WTC11 (cell line): ENCODE data around the gene BCAS3.

Experiments used
- ESRRA ChIP-seq: sonication (generic); formaldehyde crosslinking; IDR thresholded peaks from 2 replicates; pipeline ENCODE4 v1.8.1; 2022; ENCODE audit warnings: mild to moderate bottlenecking, missing genetic modification reagents, borderline replicate concordance
- NR3C1 ChIP-seq: sonication (generic); formaldehyde crosslinking; conservative IDR thresholded peaks from 2 replicates; pipeline ENCODE4 v1.8.1; 2023; ENCODE audit warnings: low read depth, mild to moderate bottlenecking, missing genetic modification reagents
- SMAD3 ChIP-seq: sonication (generic); formaldehyde crosslinking; IDR thresholded peaks from 2 replicates; pipeline ENCODE4 v1.8.0; 2022; ENCODE audit warnings: missing genetic modification reagents, mild to moderate bottlenecking, borderline replicate concordance
- TF ChIP-seq, protein P1 (sequence below): sonication (generic); formaldehyde crosslinking; IDR thresholded peaks from 2 replicates; pipeline ENCODE4 v1.8.0; 2022; ENCODE audit warnings: mild to moderate bottlenecking, missing genetic modification reagents
- TF ChIP-seq, protein P2 (sequence below): fragments of 200-600 bp; IDR thresholded peaks from 2 replicates; pipeline ENCODE4 v1.8.0; 2022; ENCODE audit warnings: antibody characterized with exemption
- TF ChIP-seq, protein P3 (sequence below): fragments of 250-450 bp; sonication (Bioruptor Pico); IDR thresholded peaks from 2 replicates; pipeline ENCODE4 v1.9.0; 2021; ENCODE audit warnings: mild to moderate bottlenecking, borderline replicate concordance
- TF ChIP-seq, protein P4 (sequence below): sonication (generic); formaldehyde crosslinking; IDR thresholded peaks from 2 replicates; pipeline ENCODE4 v1.8.1; 2023; ENCODE audit warnings: mild to moderate bottlenecking, missing genetic modification reagents, moderate library complexity
- TF ChIP-seq, protein P5 (sequence below): sonication (generic); formaldehyde crosslinking; IDR thresholded peaks from 2 replicates; pipeline ENCODE4 v1.8.1; 2022; ENCODE audit warnings: missing genetic modification reagents, borderline replicate concordance
- TF ChIP-seq, protein P6 (sequence below): sonication (generic); formaldehyde crosslinking; IDR thresholded peaks from 2 replicates; pipeline ENCODE4 v1.8.1; 2022; ENCODE audit warnings: low read depth, mild to moderate bottlenecking, moderate library complexity, missing genetic modification reagents, borderline replicate concordance
- TF ChIP-seq, protein P7 (sequence below): sonication (generic); formaldehyde crosslinking; IDR thresholded peaks from 2 replicates; pipeline ENCODE4 v1.8.0; 2023; ENCODE audit warnings: missing genetic modification reagents

DNA sequence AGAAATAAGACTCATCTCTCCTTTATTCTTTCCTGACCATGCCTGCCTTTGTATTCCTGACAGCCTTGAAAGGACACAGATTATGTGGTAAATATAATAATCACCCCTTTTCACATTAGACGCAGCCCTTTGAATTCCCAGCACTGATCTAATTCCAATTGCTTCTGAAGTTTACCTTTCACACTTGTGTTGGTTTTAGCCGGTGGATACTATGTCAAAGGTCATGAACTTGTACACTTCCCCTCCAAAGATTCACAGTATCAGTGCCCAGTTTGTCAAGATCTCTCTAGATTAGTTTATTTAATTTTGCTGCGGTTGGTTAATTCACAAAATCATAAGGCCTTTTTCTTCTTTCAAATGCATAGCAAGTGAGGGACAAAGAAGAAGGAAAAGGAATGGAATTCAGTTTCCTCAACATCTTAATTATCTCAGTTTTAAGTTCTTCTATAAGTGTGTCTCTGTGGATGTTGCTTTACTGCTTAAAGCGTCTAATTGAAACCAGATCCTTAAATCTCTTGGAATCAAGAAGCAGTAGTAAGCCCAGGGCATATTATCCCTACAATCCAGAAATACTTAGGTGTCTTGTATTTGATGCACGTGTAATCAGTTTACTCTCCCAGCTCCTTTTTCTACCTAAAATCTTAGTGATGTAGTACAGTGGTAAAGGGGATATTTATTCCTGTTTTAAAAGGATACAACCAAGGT is 547.7 kb downstream of the BCAS3 start:
- TF ChIP-seq SMAD3 (no peak), NR3C1 (CRISPR knock-in tag) (no peak), ESRRA (CRISPR knock-in tag) (no peak)
- TF ChIP-seq, protein P1, sequence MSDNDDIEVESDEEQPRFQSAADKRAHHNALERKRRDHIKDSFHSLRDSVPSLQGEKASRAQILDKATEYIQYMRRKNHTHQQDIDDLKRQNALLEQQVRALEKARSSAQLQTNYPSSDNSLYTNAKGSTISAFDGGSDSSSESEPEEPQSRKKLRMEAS (CRISPR knock-in tag): no peak
- TF ChIP-seq, protein P2, sequence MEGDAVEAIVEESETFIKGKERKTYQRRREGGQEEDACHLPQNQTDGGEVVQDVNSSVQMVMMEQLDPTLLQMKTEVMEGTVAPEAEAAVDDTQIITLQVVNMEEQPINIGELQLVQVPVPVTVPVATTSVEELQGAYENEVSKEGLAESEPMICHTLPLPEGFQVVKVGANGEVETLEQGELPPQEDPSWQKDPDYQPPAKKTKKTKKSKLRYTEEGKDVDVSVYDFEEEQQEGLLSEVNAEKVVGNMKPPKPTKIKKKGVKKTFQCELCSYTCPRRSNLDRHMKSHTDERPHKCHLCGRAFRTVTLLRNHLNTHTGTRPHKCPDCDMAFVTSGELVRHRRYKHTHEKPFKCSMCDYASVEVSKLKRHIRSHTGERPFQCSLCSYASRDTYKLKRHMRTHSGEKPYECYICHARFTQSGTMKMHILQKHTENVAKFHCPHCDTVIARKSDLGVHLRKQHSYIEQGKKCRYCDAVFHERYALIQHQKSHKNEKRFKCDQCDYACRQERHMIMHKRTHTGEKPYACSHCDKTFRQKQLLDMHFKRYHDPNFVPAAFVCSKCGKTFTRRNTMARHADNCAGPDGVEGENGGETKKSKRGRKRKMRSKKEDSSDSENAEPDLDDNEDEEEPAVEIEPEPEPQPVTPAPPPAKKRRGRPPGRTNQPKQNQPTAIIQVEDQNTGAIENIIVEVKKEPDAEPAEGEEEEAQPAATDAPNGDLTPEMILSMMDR: no peak
- TF ChIP-seq, protein P3, sequence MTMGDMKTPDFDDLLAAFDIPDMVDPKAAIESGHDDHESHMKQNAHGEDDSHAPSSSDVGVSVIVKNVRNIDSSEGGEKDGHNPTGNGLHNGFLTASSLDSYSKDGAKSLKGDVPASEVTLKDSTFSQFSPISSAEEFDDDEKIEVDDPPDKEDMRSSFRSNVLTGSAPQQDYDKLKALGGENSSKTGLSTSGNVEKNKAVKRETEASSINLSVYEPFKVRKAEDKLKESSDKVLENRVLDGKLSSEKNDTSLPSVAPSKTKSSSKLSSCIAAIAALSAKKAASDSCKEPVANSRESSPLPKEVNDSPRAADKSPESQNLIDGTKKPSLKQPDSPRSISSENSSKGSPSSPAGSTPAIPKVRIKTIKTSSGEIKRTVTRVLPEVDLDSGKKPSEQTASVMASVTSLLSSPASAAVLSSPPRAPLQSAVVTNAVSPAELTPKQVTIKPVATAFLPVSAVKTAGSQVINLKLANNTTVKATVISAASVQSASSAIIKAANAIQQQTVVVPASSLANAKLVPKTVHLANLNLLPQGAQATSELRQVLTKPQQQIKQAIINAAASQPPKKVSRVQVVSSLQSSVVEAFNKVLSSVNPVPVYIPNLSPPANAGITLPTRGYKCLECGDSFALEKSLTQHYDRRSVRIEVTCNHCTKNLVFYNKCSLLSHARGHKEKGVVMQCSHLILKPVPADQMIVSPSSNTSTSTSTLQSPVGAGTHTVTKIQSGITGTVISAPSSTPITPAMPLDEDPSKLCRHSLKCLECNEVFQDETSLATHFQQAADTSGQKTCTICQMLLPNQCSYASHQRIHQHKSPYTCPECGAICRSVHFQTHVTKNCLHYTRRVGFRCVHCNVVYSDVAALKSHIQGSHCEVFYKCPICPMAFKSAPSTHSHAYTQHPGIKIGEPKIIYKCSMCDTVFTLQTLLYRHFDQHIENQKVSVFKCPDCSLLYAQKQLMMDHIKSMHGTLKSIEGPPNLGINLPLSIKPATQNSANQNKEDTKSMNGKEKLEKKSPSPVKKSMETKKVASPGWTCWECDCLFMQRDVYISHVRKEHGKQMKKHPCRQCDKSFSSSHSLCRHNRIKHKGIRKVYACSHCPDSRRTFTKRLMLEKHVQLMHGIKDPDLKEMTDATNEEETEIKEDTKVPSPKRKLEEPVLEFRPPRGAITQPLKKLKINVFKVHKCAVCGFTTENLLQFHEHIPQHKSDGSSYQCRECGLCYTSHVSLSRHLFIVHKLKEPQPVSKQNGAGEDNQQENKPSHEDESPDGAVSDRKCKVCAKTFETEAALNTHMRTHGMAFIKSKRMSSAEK (CRISPR knock-in tag): no peak
- TF ChIP-seq, protein P4, sequence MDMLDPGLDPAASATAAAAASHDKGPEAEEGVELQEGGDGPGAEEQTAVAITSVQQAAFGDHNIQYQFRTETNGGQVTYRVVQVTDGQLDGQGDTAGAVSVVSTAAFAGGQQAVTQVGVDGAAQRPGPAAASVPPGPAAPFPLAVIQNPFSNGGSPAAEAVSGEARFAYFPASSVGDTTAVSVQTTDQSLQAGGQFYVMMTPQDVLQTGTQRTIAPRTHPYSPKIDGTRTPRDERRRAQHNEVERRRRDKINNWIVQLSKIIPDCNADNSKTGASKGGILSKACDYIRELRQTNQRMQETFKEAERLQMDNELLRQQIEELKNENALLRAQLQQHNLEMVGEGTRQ: no peak
- TF ChIP-seq, protein P5, sequence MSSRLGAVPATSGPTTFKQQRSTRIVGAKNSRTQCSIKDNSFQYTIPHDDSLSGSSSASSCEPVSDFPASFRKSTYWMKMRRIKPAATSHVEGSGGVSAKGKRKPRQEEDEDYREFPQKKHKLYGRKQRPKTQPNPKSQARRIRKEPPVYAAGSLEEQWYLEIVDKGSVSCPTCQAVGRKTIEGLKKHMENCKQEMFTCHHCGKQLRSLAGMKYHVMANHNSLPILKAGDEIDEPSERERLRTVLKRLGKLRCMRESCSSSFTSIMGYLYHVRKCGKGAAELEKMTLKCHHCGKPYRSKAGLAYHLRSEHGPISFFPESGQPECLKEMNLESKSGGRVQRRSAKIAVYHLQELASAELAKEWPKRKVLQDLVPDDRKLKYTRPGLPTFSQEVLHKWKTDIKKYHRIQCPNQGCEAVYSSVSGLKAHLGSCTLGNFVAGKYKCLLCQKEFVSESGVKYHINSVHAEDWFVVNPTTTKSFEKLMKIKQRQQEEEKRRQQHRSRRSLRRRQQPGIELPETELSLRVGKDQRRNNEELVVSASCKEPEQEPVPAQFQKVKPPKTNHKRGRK: no peak
- TF ChIP-seq, protein P6, sequence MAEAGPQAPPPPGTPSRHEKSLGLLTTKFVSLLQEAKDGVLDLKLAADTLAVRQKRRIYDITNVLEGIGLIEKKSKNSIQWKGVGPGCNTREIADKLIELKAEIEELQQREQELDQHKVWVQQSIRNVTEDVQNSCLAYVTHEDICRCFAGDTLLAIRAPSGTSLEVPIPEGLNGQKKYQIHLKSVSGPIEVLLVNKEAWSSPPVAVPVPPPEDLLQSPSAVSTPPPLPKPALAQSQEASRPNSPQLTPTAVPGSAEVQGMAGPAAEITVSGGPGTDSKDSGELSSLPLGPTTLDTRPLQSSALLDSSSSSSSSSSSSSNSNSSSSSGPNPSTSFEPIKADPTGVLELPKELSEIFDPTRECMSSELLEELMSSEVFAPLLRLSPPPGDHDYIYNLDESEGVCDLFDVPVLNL: no peak
- TF ChIP-seq, protein P7, sequence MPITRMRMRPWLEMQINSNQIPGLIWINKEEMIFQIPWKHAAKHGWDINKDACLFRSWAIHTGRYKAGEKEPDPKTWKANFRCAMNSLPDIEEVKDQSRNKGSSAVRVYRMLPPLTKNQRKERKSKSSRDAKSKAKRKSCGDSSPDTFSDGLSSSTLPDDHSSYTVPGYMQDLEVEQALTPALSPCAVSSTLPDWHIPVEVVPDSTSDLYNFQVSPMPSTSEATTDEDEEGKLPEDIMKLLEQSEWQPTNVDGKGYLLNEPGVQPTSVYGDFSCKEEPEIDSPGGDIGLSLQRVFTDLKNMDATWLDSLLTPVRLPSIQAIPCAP (CRISPR knock-in tag): no peak
